GM18511 (cell line): ENCODE data around the gene LLGL1.

ENCODE experiments used
- ATAC-seq: cut with Tn5 transposase; IDR thresholded peaks from one replicate; pipeline ENCODE4 v1.9.1; 2021; ENCODE audit warnings: mild to moderate bottlenecking, moderate library complexity; ENCODE audit not compliant: unreplicated experiment

The LLGL1 gene

GRCh38 chr17:18263885-18264682, 38.6 kb downstream of the LLGL1 start:
- ATAC-seq: no peak

GRCh38 chr17:18267366-18267765, 41.9 kb downstream of the LLGL1 start:
- no peak for ATAC-seq

- no peak for ATAC-seq
These were observed 42.7 kb downstream of the LLGL1 start for GRCh38 chr17:18267927-18268711.

DNA sequence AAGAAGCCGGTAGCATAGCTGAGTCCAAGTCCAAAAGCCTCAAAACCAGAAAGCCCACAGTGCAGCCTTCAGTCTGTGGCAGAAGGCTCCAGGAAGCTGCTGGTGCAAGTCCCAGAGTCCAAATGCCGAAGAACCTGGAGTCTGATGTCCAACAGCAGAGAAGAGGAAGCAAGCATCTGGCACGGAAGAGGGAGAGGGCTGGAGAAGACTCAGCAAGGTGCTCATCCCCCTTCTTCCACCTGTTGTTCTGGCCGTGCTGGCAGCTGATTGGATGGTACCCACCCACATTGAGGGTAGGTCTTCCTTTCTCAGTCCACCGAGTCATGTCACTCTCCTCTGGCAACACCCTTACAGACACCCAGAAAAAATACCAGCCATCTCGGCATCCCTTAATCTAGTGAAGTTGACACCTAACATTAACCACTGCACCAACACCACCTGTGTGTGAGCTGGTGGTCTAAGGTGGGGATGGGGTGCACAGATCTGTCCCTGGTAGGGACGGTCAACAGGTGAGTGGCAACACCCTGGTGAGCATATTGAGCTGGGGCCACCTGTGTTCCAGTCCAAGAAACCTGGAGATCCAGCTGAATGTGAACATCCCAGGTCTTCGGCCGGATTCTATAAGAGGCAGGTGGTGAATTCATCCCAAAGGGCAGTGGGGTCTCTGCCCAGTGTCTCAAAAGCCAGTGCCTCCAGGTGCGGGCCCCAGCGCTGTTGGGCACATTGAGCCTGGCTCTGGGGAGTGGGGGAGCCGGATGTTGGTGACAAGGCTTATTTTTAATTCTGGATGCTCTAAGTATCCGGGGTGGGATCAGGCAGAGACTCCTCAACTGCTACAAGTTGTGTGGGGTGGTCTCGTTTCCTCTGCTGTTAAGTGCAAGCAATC, 44.9 kb downstream of the LLGL1 start:
- no peak for ATAC-seq

- no peak for ATAC-seq
These were observed 51.6 kb downstream of the LLGL1 start for GRCh38 chr17:18277076-18277475.

DNA sequence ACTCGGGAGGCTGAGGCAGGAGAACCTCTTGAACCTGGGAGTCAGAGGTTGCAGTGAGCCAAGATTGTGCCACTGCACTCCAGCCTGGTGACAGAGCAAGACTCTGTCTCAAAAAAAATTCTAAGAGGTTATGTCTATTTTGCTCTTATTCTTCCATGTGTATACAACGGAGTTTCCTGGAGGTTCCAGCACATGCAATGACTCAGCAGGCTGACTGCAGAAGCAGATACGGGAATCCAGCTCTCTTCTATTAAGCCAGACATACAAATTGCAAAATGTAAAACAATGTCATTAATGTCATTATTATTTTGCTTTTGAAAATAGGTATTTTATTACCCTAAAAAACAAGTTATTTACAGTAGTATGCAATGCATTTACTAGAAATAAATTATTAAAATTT, 53.4 kb downstream of the LLGL1 start:
- ATAC-seq: no peak

DNA sequence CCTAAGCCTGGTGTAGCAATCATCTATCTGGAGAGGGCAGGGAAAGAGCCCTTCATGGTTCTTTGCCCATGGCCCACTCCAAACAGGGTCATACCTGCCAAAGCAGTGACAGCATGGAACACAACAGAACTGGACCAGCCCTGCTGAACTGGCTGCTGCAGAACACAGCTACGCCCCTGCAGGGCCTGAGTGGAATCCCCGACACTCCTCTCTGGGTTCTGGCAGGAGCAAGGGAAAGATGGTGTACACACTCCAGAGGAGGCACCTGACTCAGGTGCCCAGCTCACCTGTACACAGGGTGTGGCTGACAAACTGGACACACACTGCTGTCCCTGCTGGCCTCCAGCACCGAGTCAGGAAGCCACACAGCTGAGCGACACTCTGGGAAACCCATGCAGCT, 54.8 kb downstream of the LLGL1 start:
- ATAC-seq: no peak

- no peak for ATAC-seq
These were observed 55.4 kb downstream of the LLGL1 start for GRCh38 chr17:18280766-18281371.

DNA sequence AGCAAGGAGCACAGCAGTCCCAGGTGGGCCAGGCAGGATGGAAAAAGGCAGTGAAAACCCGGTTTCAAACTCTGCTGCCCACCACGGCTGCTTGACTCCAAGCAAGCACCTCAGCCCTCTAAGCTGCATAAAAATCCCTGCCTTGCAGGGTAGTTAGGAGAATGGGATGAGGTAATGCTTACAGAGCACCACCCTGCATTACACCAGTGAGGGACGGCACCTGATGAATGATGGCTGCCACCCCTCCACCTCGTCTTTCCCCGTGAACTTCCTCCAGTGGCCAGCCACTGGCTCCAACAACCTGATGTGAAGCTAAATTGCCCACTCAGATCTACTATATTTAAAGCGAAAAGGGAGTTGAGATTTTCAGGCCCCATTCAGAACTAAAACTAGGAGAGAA, 56.4 kb downstream of the LLGL1 start:
- ATAC-seq: no peak

DNA sequence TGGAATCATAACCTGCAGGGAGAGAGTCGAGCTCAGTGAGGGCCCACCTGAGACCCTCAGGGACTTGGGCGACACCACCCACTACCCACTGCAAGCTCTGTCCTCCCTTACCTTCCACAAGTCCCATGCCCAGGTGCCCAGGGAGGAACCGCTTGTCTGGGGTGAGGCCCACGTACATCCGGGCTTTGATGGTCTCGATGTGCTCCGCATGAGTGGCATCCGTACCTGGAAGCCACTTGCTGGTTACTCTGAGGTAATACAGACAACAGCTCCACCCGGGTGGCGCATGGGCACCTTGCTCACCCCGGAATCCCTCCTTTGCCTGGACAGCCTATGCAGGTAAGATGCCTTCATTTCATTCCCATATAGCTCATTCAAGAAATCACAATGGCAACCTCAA, 59.9 kb downstream of the LLGL1 start:
- no peak for ATAC-seq

GRCh38 chr17:18291718-18292540, 66.5 kb downstream of the LLGL1 start:
- no peak for ATAC-seq
